HG03135 (cell line): ENCODE measurements around the gene PHC3.
"Not testable (repeated sequence)": the region's sequence is repeated elsewhere in the genome, so short reads cannot be mapped to it uniquely, and the experiment has no call there.

Experiments used
- ATAC-seq: cut with Tn5 transposase; IDR thresholded peaks from one replicate; pipeline ENCODE4 v1.9.1; 2021; ENCODE audit warnings: mild to moderate bottlenecking, moderate library complexity; ENCODE audit not compliant: unreplicated experiment

The PHC3 gene

DNA sequence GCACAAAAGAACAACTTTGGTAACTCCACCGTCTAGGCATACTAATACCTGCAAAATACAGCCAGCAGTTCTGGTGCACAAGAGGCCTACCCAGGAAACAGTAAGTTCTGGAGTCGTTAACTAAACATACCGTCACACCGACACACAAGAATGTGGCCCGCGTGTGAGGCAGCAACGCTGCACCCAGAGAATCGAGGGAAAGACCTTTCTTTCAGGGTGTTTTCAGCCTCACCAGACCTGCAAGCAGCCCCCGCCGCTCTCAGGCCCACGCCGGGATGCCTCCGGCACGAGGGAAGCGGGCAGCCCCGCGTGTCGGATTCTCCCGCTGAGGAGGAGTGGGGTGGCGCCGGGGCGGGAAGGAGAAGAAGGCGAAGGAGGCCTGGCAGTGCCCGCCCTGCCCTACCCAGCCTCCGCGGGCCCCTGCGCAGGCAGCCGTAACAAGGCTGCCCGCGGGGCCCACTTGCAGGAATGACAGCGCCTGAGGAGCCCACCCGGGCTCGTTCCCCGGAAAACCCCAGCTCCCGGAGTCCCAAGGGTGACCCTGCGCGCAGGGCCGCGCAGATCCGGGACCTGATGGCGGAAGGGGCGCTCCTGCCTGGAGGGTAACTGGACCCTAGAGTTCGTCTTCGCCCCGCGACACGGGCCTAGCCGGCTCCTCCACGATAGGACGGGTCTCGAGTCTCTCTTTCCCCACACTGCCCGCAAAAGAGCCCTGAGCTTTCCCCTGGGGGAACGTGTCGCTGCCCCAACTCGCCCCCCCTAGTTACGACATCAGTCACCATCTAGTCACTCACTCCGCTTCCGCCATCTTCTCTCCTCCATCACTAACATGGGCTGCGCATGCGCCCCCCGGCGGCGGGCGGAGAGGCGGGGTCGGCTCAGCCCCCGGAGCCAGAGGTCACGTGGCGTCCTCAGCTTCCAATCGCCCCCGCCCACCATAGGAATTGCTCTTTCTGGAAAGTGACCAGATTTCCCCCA, at the start of gene PHC3:
PHC3 (minus strand) TSS at position 826 of the 978 bp plus-strand sequence; CDS start at position 808, 18 bp downstream.
- ATAC-seq = peak; percentile 83

DNA sequence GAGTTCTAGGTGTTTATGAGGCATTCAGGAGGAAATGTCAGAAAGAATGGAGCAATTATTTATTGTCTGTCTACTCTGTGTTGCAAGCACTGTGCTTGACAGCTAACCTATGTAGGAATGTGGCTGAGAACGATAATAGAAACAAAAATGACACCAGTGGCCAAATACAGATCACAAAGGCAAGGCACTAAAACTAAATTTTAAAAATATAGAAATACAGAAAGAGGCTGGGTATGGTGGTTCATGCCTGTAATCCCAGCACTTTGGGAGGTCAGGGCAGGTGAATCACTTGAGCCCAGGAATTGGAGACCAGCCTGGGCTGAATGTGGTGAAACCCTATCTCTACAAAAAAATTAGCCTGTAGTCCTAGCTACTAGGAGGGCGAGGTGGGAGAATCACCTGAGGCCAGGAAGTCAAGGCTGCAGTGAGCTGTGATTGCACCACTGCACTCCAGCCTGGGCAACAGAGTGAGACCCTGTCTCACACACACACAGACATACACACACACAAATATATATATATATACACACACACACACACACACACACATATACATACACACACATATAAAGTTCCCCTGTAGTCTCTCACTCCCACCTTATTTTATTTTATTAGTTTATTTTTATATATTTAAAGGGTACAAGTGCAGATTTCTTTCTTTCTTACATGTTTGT, 46.7 kb upstream of the PHC3 start:
- ATAC-seq = no peak

GRCh38 chr3:170226426-170226960, 45.0 kb upstream of the PHC3 start:
- no peak for ATAC-seq

GRCh38 chr3:170225166-170225565, 43.6 kb upstream of the PHC3 start:
- ATAC-seq = no peak

- ATAC-seq = peak; percentile 19
These were observed 41.4 kb upstream of the PHC3 start for GRCh38 chr3:170222647-170223541.

DNA sequence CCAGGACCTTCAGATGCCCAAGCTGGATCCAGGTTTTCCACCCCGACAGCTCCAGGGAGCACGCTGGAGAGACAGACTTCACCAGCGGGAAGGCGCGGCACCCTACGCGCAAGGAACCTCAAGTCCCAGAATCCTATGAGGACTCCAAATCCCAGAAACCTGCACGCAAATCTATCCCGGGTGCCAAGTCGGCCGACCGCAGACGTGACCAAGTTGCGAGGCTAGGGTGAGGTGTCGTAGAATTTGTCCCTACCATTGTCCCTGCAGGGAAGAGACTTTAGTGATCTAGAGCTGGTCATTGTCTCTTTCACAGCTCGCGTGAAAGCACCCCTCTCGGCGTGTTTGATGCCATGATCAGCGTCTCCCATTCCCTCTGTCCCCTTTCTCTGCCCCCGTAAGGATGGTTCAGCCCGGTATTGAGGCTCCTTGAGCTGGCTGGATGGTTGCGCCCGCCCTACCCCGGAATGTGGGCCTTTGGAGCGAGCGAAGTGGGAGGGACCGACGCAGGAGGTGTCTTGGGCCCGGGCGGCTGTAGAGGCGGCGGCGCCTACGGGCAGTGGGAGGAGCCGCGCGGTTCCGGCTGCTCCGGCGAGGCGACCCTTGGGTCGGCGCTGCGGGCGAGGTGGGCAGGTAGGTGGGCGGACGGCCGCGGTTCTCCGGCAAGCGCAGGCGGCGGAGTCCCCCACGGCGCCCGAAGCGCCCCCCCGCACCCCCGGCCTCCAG, 40.6 kb upstream of the PHC3 start, which contains the start of gene PRKCI:
PRKCI (plus strand) TSS at position 501 of the 723 bp plus-strand sequence. CDS start 246 bp downstream, outside the sequence.
- ATAC-seq = peak; percentile 97

DNA sequence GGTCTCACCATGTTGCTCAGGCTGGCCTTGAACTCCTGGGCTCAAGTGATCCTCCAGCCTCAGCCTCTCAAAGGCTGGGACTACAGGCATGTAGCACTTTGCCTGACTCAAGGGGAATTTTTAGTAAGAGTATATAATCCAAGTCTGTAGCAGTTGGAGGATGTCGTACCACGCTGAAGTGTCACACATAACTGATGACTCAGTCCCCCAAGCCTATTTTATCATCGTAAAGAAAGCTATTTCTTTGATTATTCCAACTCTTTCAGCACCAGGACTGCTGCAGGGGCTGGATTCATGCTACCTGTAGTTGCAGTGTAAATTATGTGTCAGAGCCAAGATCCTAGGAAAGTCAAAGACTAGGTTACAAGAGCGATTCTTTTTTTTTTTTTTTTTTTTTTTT, 39.3 kb upstream of the PHC3 start:
- no peak for ATAC-seq

DNA sequence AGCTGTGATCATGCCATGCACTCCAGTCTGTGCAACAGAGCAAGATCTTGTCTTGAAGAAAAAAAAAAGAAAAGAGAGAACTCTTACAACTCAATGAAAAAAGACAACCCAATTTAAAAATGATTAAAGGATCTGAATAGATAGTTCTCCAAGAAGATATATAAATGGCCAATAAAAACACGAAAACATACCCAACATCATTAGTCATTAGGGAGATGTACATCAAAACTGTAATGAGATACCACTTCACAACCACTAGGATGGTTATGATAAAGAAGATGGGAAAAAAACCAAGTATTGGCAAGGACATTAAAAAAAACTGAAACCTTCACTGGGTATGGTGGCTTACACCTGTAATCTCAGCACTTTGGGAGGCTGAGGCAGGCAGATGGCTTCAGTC, 38.3 kb upstream of the PHC3 start:
- no peak for ATAC-seq

DNA sequence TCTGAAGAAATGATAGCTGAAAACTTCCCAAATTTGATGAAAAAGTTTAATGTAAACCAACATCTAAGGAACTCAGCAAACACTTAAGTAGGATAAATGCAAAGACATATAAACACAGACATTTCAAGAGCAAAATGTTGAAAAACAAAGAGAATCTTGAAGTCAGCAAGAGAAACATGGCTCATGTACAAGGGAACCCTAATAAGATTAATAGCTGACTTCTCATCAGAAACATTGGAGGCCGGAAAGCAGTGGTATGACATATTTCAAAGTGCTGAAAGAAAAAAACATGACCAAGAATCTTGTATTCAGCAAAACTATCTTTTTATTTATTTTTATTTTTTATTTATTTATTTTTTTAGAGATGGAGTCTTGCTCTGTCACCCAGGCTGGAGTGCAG, 30.1 kb upstream of the PHC3 start:
- no peak for ATAC-seq

DNA sequence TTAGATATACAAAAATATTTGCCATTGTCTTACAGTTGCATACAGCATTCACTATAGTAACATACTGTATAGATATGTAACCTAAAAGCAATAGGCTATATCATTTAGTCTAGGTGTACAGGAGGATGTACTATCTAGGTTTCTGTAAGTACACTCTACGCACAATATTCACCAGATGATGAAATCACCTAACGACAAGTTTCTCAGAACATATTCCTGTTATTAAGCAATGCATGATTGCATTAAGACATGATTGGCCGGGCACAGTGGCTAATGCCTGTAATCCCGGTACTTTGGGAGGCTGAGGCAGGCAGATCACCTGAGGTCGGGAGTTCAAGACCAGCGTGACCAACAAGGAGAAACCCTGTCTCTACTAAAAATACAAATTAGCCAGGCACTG, 26.2 kb upstream of the PHC3 start:
- ATAC-seq = no peak

DNA sequence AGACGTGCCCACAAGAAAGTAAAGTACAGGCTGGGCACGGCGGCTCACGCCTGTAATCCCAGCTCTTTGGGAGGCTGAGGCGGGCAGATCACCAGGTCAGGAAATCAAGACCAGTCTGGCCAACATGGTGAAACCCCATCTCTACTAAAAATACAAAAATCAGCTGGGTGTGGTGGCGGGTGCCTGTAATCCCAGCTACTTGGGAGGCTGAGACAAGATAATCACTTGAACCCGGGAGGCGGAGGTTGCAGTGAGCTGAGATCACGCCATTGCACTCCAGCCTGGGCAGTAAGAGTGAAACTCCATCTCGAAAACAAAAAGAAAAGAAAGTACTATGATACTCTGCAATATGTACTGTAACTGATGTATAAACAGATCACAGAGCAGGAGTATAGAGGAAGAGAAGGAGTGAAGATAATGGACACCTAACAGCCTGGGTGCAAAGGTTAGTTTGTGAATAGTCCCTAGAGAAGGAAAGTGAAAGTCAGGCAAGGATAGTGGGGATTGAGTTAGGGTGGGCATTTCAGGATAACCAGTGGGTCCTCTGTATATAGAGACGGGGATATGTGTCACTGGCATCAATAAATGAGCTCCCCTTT, 24.7 kb upstream of the PHC3 start:
- ATAC-seq = not testable (repeated sequence)

- ATAC-seq = no peak
These were observed 23.8 kb upstream of the PHC3 start for GRCh38 chr3:170205302-170205701.

GRCh38 chr3:170204509-170204908, 23.0 kb upstream of the PHC3 start:
- no peak for ATAC-seq

GRCh38 chr3:170204023-170204472, 22.5 kb upstream of the PHC3 start:
- no peak for ATAC-seq

- ATAC-seq = no peak
These were observed 21.9 kb upstream of the PHC3 start for GRCh38 chr3:170203457-170203856.

- ATAC-seq = no peak
These were observed 20.0 kb upstream of the PHC3 start for GRCh38 chr3:170201527-170201926.

DNA sequence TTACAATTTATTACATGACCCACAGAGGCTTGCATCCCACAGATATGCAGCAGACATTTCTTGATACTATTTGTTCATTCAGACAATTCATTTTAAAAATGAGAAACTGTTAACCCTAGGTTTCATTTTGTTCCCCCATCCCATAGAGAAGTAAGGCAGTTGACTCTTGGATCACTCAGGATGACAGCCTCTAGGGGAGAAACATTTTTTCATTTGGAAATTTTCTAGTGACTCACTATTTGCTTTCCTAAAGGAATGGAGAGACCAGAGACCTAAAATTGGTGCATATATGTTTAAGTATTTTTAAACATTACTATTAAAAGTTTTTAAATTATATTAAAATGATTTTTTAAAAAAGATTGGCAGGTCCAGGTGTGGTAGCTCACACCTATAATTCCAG, 19.5 kb upstream of the PHC3 start:
- ATAC-seq = no peak

- no peak for ATAC-seq
These were observed 15.3 kb upstream of the PHC3 start for GRCh38 chr3:170196833-170197232.

DNA sequence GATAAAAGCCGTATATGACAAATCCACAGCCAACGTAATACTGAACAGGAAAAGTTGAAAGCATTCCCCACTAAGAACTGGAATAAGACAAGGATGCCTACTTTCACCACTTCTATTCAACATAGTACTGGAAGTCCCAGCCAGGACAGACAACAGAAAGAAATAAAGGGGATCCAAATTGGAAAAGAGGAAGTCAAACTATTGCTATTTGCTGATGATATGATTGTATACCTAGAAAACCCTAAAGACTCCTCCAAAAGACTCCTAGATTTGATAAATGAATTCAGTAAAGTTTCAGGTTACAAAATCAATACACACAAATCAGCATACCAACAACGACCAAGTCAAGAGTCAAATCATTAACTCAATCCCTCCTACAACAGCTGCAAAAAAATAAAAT, 14.2 kb upstream of the PHC3 start:
- not testable (repeated sequence) for ATAC-seq
